Measurements from ENCODE around the gene MAOB. TPM values are rescaled to one million over a fixed set of nuclear protein-coding genes. Genes with fewer than 3 reads are reported as not detected.

Gene MAOB
- total RNA-seq, 1 donor from 2014 or later: 133 TPM

- DNase-seq (no peak), ATAC-seq (ENCODE audit: poor library complexity) (no peak)
- intact Hi-C loops (cut with DNase I): no loop called here
Measured at GRCh38 chrX:43865791-43866190, 16.5 kb downstream of the MAOB start.

DNA sequence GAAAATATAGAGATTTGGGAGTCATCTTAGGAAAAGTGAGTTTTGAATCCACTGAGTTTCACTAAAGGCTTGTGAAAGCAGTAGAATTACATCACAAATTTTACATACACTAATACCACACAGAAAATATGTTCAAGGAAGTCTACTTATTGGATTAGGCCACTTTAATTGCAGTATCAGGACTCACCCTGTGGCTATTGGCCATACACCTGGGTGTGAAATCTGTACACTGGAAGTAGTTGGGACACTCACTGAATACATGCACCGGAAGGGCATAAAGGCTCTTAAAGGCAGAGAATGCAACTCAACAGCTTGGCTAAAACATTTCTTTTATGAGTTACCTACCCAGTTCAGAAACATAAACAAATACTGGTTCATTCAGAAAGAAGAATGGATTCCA, 19.8 kb downstream of the MAOB start:
- no peak for DNase-seq
- no peak for ATAC-seq (ENCODE audit: poor library complexity)
- intact Hi-C loops (cut with DNase I): no loop called here

DNA sequence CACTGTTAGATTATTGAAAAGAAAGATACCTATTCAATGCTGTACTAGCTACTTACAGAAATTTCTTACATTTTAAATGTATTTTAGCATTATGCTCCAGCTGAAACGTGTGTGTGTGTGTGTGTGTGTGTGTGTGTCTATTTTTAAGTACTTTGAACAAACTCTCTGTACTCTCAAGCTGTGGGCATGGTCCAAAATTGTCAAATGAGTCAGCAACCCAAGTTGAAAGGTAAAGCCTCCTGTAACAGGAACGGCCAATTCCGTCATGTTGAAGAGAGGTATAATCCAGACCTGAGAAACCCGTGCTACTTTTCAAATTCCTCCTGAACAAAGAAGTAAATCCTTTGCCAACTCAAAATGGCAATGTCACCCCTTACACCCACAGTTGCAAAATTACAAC, 20.5 kb downstream of the MAOB start:
- intact Hi-C loops (cut with DNase I): no loop called here
- ATAC-seq (ENCODE audit: poor library complexity) (peak; percentile 95), DNase-seq (no peak)

DNA sequence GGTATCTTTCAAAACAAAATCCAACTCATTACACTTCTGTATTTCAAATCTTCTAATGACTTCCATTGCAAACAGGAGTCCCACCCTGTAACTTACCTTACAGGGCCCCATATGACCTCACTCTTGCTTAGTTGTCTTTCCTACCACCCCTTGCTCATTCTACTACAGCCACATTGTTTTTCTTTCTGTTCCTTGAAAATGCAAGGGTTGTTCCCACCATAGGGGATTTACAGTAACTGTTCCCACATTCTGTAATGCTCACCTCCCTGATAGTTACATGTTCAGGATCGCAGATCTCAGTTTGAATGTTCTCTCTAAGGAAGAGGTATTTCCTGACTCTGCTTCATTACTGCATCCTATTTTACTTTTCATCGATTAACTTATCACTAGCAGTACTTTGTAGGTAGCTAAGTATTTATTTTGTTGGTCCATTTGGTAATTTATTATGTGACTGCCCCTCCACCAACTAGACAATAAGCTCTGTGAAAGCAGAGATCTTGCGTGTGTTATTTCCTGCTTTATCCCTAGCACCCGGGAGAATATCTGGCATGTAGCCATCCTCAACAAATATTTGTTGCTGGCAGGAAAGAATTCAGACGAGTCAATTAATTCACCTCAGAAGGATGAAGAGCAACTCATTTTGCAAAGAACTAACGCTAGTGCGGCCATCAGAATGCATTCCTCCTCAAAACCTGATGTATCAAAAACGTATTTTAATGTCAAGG, 21.4 kb downstream of the MAOB start:
- ATAC-seq (ENCODE audit: poor library complexity) (peak; percentile 77), DNase-seq (no peak)
- intact Hi-C loops (cut with DNase I): no loop called here

GRCh38 chrX:43853225-43853828, 28.9 kb downstream of the MAOB start:
- ATAC-seq (ENCODE audit: poor library complexity): no peak
- no peak for DNase-seq
- intact Hi-C loops (cut with DNase I): no loop called here

DNA sequence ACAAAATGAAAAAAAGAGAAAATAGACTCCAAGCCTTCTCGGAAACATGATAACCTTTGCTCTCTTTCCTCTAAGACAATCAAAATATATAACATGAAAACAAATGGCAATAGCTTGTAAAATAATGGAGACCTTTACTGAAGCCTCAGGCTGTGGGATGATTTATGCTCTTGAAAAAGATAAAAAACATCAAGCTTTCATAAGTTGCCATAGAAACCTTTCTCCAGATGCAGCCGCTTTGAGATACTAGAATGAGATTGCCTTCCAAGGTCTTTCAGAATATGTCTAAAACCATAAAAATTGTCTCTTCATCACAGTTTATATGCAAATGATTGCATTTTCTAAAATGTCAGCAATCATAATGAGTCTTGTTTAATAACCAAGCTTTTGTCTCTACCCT, 31.6 kb downstream of the MAOB start:
- DNase-seq: no peak
- intact Hi-C loops (cut with DNase I): no loop called here
- no peak for ATAC-seq (ENCODE audit: poor library complexity)

- ATAC-seq (ENCODE audit: poor library complexity): no peak
- DNase-seq: no peak
- intact Hi-C loops (cut with DNase I): no loop called here
Measured at GRCh38 chrX:43849173-43849572, 33.1 kb downstream of the MAOB start.

GRCh38 chrX:43847352-43847751, 34.9 kb downstream of the MAOB start:
- intact Hi-C loops (cut with DNase I): no loop called here
- ATAC-seq (ENCODE audit: poor library complexity) (no peak), DNase-seq (no peak)

- ATAC-seq (ENCODE audit: poor library complexity) (no peak), DNase-seq (no peak)
- intact Hi-C loops (cut with DNase I): no loop called here
Measured at GRCh38 chrX:43846558-43846957, 35.7 kb downstream of the MAOB start.

- intact Hi-C loops (cut with DNase I): no loop called here
- DNase-seq: no peak
- no peak for ATAC-seq (ENCODE audit: poor library complexity)
Measured at GRCh38 chrX:43845776-43846175, 36.5 kb downstream of the MAOB start.

DNA sequence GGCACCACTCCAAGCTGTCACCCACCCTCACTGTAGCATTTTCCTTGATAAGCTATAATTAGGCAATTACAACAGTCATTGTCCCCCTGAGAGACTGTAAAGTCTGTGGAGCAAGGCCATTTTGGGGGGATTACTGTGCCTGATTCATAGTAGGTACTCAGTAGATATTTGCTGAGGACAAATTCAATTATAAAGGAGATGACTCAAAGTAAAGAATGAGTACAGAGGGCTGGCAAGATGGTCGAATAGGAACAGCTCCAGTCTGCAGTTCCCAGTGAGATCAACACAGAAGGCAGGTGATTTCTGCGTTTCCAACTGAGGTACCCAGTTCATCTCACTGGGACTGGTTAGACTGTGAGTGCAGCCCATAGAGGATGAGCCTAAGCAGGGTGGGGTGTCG, 42.0 kb downstream of the MAOB start:
- no peak for ATAC-seq (ENCODE audit: poor library complexity)
- intact Hi-C loops (cut with DNase I): no loop called here

GRCh38 chrX:43836435-43837184, 45.6 kb downstream of the MAOB start:
- ATAC-seq (ENCODE audit: poor library complexity) (no peak), DNase-seq (no peak)
- intact Hi-C loops (cut with DNase I): no loop called here

More for the DNA sequence above, 42.0 kb downstream of the MAOB start:
- DNase-seq: no peak

- intact Hi-C loops (cut with DNase I): no loop called here
Measured at GRCh38 chrX:43835559-43835958, 46.7 kb downstream of the MAOB start.

GRCh38 chrX:43827791-43828190, 54.5 kb downstream of the MAOB start:
- ATAC-seq (ENCODE audit: poor library complexity) (no peak), DNase-seq (no peak)
- intact Hi-C loops (cut with DNase I): no loop called here

More at GRCh38 chrX:43835559-43835958, 46.7 kb downstream of the MAOB start:
- DNase-seq (no peak), ATAC-seq (ENCODE audit: poor library complexity) (no peak)

DNA sequence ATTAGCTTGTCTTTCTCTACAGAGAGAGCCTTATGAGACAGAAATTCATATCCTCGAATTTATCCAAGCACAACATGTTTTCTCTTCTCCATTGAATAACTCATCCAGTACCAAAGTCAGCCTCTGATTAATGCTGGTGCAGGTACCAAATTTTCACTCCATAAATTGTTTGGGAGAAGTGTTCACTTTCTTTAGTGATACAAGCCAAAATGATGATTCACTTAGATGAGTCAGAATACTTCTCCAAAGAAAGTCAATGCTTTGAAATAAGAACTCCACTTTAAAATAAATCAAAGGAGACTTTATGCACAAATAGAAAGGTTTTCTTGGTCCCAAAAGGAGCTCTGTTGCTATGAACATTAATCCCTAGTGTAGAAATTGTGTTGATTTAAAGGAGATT, 60.2 kb downstream of the MAOB start:
- no peak for ATAC-seq (ENCODE audit: poor library complexity)
- intact Hi-C loops (cut with DNase I): no loop called here
- no peak for DNase-seq

- intact Hi-C loops (cut with DNase I): no loop called here
- ATAC-seq (ENCODE audit: poor library complexity) (no peak), DNase-seq (no peak)
Measured at GRCh38 chrX:43817444-43817843, 64.8 kb downstream of the MAOB start.

DNA sequence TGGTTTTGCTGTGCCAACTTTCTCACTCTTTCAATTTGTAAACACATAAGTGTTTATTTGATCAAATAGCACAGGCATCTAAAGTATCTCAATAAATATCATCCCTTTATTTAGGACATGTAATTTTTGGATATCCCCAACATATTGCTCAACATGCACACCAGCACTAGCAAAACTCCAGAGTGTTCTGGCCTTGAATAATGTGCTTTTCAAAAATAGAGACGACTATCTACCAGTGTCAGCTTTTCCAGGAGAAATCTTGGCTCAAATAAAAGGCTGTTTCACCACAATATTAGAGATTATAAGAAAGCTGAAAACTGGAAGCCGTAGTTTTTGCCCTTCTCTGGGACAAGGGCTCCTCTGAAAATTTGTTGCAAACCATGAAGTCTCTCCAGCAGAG, 67.0 kb downstream of the MAOB start:
- ATAC-seq (ENCODE audit: poor library complexity): peak; percentile 70
- DNase-seq: no peak

DNA sequence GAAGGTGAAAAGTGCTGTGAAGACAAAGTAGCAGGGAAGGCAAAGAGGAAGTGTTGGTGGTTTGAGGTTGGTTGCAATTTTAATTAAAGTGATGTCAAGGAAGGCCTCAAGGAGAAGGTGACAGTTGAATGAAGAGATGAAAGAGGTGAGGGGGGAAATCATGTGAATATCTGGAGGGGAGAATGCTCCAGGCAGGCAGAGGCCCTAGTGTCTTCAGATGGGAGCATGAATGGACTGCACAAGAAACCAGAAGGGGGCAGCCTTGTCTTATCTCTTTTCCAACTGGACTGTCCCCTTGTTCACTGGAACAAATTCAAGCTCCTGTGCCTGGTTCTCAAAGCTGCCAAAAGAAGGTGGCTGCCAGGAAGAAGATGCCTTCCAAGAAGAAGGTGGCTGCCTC, 68.4 kb downstream of the MAOB start:
- intact Hi-C loops (cut with DNase I): no loop called here
- DNase-seq (no peak), ATAC-seq (ENCODE audit: poor library complexity) (peak; percentile 13)

More for the DNA sequence above, 67.0 kb downstream of the MAOB start:
- intact Hi-C loops (cut with DNase I): no loop called here

GRCh38 chrX:43813319-43813718, 68.9 kb downstream of the MAOB start:
- ATAC-seq (ENCODE audit: poor library complexity) (peak; percentile 81), DNase-seq (no peak)
- intact Hi-C loops (cut with DNase I): no loop called here

DNA sequence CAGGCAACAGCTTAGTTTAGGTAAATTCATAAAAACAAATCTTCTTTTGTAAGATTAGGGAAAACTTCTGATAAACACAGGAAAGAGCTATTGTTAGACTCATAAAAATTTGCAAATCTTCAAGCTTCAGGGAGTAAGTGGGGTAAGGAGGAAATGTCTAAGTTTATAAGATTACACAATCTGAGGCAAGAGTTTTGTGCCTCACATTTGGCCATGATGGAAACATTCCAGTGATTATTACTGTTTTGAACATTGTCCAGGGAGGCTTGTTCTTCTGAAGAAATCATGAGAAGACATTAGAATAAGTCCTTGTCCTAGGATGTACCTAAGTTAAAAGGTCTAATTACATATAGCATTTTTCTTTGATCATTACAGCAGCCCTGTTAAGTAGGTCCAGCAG, 72.8 kb downstream of the MAOB start:
- intact Hi-C loops (cut with DNase I): no loop called here
- ATAC-seq (ENCODE audit: poor library complexity) (peak; percentile 46), DNase-seq (no peak)

All from Right ventricle myocardium superior (tissue), 1 donor.